Measurements from ENCODE around the gene PPEF1.
"Not testable (repeated sequence)": the region's sequence is repeated elsewhere in the genome, so short reads cannot be mapped to it uniquely, and the experiment has no call there.

Gene PPEF1

GRCh38 chrX:18701621-18702361, 5.7 kb upstream of the PPEF1 start:
- no peak for DNase-seq (ENCODE audit: low read depth)

DNA sequence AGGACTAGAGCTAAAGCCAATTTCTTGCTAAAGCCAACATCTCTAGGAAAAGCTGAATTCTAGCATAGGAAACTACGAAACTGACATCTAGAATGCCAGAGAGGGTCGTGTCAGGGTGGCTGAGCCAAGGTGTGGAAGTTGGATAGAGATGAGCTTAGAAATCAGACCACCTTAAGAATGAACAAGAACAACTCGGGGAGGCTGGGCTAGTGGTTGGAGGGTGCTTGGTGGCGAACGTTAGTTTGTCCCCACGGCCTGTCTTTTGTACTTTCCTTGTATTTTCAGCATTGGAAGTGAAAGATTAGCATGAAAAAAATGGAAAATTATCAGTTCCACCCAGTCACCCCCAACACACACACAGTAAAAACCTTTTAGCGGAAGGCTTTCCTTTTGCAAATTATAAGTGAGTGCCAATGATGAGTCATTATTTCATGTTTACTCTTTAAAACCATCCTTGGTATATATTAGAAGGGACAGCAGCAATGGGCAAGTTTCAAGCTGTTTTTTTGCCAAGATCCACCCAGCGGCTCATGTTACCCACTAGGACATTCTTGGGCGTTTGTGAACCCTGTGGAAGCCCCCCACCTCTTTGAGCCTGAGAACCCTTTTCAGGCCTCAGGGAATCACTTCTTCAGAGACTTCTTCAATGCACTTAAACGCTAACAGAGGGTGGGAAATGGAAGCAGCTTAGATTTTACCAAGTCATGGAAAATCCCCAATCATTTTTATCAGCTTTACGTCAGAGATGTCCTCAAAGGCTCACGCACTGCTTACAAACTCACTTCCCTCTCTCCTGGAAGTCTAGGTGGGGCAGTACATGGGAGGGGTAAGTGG, 4.9 kb upstream of the PPEF1 start:
- peak; percentile 16 for DNase-seq (ENCODE audit: low read depth)

GRCh38 chrX:18709833-18710232, 2.4 kb downstream of the PPEF1 start:
- DNase-seq (ENCODE audit: low read depth): no peak

DNA sequence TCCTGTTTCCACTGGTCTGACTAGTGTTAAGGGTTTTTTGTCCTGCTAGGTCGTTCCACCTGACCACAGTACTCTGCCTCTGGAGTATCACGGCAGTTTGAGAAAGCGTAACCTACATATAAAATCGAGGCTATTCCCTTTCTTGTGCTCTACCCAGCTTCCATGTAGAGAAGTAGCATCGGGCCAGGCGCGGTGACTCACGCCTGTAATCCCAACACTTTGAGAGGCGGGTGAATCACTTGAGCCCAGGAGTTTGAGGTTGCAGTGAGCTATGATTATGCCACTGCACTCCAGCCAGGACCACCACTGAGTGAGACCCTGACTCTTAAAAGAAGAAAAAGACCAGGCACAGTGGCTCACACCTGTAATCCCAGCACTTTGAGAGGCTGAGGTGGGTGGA, 7.5 kb downstream of the PPEF1 start:
- DNase-seq (ENCODE audit: low read depth): no peak

DNA sequence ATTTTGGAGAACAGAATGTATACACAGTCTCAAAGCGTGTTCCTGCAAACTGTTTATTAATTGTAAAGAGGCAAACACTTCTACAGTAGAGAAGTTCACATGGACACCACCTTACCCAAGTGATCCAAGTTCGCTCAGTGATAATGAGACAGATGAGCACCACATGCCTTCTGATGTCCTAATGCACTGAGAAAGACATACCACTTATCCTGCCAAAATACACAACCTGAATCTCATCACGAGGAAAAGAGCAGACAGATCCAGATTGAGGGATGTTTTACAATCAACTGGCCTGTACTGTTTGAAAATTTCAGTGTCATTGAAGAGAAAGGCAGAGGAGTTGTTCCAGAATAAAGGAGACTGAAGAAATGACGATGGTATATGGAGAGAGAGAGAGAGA, 12.4 kb downstream of the PPEF1 start:
- DNase-seq (ENCODE audit: low read depth): no peak

DNA sequence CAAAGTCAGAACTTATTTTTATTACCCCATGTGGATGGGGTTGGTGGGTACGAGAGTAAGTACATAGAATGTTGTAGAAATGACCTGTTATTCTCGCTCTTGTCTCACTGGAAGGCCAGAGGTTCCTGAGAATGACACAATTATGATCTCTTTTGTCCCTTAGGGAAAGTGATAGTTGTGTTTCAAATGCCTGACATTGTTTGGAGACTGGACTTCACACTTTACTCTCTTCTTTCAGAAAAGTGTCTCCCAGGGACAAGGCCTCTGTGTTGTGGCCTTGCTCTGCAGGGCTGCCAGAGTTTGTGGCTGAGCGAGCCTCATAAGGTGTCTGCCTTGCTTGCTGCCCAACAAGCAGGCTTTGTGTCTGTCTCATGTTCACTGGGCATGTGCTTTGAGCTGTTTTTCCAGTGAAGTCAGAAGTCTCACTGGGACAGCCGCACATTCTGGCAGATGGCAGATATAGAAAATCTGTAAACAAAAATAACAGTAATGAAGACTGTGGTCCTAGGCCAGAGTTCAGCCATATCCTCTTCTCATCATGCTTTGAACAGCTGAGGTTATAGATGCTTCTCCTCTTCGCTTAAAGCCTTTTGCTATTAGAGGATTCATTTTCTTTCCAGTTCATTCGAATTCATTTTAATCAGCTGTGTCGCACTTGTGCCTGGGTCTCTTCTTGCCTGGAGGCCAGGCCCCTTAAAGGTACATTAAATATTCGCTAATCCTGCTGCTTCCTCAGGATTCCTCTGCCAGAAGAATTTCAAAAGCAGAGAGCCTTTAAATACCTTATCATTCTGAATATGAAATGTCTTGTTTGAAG, 14.4 kb downstream of the PPEF1 start:
- no peak for DNase-seq (ENCODE audit: low read depth)

GRCh38 chrX:18722500-18723071, 15.1 kb downstream of the PPEF1 start:
- DNase-seq (ENCODE audit: low read depth): no peak

- DNase-seq (ENCODE audit: low read depth): no peak
Observed at GRCh38 chrX:18725310-18725943, 18.0 kb downstream of the PPEF1 start.

GRCh38 chrX:18733287-18733686, 25.8 kb downstream of the PPEF1 start:
- DNase-seq (ENCODE audit: low read depth): no peak

- DNase-seq (ENCODE audit: low read depth): not testable (repeated sequence)
Observed at GRCh38 chrX:18739609-18740008, 32.2 kb downstream of the PPEF1 start.

- no peak for DNase-seq (ENCODE audit: low read depth)
Observed at GRCh38 chrX:18748499-18748898, 41.1 kb downstream of the PPEF1 start.

DNA sequence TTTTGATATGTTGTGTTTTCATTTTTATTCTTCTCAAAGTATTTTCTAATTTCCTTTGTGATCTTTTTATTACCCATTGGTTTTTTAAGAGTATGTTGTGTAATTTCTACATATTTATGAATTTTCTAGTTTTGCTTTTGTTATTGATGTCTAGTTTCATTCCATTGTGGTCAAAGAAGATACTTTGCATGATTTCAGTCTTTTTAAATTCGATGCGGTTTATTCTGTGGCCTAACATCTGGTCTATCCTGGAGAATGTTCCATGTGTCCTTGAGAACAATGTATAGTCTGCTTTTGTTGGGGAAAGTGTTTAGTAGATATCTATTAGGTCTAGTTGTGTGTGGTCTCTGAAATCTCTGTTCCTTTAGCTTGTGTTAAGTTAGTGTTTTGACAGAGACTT, 46.2 kb downstream of the PPEF1 start:
- no peak for DNase-seq (ENCODE audit: low read depth)

GRCh38 chrX:18755651-18756050, 48.2 kb downstream of the PPEF1 start:
- DNase-seq (ENCODE audit: low read depth): no peak

DNA sequence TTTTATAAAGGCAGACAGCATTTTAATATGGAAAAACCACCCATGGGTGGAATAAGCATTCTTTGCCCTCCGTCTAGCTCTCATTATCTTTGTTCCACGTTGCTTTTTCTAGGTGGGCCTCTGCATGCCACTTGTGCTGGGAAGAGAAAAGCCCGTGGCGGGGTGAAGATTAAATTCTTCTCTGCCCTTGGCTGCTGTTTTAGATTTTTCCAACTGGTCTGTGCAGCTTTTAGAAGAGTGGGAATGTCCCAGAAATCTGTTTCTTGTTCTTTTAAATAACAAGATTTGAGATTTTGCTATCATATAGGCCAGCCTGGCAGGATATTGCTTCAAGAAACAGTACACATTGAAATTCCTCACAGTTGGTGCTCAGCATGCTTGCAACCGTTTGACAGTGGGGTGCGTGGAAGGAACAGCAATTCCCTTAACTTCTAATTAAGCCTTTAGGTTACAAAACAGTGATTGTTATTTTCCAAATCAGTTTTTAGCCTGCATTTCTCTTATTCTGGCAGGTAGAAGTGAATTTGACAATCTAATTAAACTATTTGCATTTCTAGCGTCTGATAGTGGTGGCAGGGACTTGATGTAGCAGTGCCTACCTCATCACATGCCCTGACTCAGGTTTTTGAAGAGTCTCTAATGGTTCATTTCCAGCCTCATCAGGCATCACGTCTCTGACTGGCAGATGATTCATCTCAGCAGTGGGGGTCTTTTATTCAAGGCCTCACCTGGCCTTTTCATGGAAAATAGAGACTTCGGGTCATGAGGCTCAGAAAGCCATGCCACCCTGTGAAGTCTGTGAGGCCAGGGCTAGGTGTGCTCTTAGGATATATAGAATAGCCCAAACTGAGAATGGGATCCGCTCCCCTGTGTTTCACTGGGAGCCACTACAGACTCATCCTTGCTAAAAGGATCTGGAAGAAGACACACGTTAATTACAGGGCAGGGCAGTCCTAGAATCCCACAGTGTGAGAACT, 50.8 kb downstream of the PPEF1 start:
- DNase-seq (ENCODE audit: low read depth): no peak

DNA sequence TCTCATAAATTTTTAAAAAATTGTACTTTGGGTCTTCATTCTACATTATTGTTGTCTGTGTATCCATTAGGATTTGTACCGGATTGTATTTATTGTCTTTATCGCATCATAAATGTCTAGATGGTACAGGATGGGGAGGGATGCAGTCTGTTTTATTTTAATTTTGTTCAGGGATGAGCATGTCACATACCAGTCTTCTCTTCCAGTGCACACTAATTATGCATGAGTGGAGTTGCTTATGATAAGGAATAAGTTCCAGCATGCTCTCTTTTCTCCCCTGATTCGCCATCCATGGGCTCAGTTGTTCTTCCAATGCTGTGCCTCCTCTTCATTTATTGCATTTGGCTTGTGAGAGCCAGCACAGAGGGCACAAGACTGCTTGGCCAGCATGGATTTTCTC, 54.3 kb downstream of the PPEF1 start:
- DNase-seq (ENCODE audit: low read depth): no peak

DNA sequence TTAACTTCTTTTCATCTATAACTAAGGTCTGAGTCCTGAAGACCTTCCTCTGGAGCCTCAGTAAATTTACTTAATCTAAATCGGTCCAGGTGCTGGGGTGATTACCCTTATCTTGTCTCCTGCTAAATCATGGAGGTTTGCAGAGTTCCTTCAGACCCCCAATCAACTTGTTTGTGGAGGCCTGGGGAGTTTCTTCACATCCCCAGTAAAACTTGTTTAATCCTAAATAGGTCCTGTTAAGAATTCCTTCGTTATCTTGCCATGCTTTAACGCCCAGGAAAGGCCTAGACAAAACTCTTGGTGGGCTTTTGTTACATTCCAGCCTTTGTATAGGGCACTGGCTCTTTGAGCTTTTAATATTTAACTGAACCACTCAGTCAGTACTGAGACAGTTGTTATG, 55.7 kb downstream of the PPEF1 start:
- not testable (repeated sequence) for DNase-seq (ENCODE audit: low read depth)

DNA sequence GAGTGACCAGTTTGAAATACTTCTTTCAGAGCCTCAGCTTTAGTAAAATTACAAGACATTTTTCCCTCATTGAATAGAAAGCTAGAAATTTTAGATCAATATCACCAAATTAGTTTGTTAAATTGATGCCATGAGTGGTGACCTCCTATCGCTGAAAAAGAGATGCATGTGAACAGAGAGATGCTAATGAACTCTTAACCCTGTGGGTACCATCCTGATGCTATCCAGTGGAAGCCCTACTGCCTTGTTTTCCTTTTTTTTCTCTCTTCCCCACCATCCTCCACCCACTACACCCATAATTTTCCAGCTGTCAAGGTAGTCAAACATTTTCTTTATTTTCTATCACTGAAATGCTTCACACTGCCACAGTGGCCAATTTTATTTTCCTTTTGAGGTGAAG, 61.9 kb downstream of the PPEF1 start:
- no peak for DNase-seq (ENCODE audit: low read depth)

GRCh38 chrX:18769812-18770573, 62.5 kb downstream of the PPEF1 start:
- DNase-seq (ENCODE audit: low read depth): no peak

DNA sequence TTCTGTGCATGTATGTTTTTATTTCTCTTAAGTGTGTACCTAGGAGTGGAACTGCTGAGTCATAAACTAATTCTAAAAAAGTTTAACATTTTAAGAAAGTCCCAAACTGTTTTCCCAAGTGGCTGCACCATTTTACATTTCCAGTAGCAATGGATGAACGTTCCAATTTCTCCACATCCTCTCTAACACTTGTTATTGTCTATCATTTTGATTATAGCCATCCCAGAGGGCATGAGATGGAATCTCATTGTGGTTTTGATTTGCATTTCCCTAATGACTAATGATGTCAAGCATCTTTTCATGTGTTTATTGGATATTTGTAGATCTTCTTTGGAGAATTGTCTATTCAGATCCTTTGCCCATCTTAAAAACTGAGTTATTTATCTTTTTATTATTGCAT, 82.5 kb downstream of the PPEF1 start:
- DNase-seq (ENCODE audit: low read depth): no peak

DNA sequence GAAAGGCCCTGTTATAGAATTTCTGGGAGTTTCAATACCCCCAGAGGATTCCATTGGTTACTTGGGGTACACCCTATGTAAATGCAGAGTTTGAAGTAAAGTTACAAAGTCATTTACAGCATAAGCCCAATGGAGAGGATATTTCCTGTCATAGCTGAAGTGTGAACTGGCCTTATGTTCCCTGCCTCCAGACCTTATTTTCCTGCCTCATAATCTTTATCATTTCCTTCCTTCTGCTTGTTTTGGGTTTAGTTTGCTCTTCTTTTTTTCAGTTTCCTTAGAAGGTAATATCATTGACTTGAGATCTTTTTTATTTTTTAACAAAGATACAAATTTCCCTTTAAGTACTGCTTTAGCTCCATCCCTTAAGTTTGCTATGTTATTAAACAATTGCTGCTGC, 85.4 kb downstream of the PPEF1 start:
- DNase-seq (ENCODE audit: low read depth): no peak
